Measurements from ENCODE around the gene FUT9. TPM values are rescaled to one million over a fixed set of nuclear protein-coding genes. Genes with fewer than 3 reads are reported as not detected.

Gene FUT9
- total and polyA plus RNA-seq, 2 experiments from 2014 or later, result 2.1 to 6.8 TPM

DNA sequence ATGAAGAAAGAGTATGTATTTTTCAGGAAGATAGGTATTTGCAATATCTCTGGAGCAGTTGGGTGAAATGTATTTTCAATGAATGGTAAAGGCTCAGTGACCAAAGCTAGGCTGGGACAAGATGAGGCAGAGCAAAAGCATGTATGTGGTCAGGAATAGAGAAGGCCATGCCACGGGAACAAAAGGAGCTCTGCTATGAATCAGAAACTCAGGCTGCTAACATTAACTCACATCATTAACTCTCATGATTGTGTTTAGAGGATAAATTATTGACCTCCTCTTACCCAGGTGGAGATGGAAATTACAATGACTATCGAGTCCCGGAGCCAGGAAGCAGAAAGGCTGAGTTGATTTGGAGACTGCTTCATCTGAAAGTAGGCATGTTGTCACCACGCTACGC is 220.2 kb downstream of the FUT9 start:
- Mint-ChIP-seq H3K4me3 (no peak overlapping the region), H3K27ac (no peak overlapping the region), H3K27me3 (ENCODE audit: insufficient read depth, low read depth, poor library complexity) (no peaks in the 10 kb centered on the region), H3K9me3 (no peaks in the 10 kb centered on the region), H3K4me1 (peaks cover 3% of the 10 kb centered on the region; the same call in 2 of the 3 replicates), H3K36me3 (ENCODE audit: low read depth) (no peaks in the 10 kb centered on the region)
- no peak overlapping the region for H3K27ac ChIP-seq (ENCODE audit: low read depth)
- H3F3A ChIP-seq (replicated peaks; ENCODE audit: low read depth), result no peaks in the 10 kb centered on the region
- no peaks in the 10 kb centered on the region for H3K27me3 ChIP-seq (ENCODE audit: insufficient read depth)
- DNase-seq (ENCODE audit: low spot score), result no peak
- no peaks in the 10 kb centered on the region for H3K79me2 ChIP-seq (replicated peaks; ENCODE audit: insufficient read depth)
- H2AFZ ChIP-seq, result peak overlapping the region; percentile 39; the same call in 1 of the 2 replicates
- H3K9me2 ChIP-seq (ENCODE audit: insufficient read depth), result no peaks in the 10 kb centered on the region
- H3K4me2 ChIP-seq, result no peak overlapping the region
- ATAC-seq, result no peak
- TF ChIP-seq STAT1 (IDR thresholded peaks at IDR 0.05; ENCODE audit: unreplicated experiment), result no peak
- no peak for TF ChIP-seq CREB1 (CRISPR knock-in tag; IDR thresholded peaks at IDR 0.05; ENCODE audit: low read depth)
- no peak for TF ChIP-seq EZH2 (IDR thresholded peaks at IDR 0.05; ENCODE audit: low read depth, unreplicated experiment)
- no peak for TF ChIP-seq ZNF114 (CRISPR knock-in tag; IDR thresholded peaks at IDR 0.05)
- TF ChIP-seq, protein P1, sequence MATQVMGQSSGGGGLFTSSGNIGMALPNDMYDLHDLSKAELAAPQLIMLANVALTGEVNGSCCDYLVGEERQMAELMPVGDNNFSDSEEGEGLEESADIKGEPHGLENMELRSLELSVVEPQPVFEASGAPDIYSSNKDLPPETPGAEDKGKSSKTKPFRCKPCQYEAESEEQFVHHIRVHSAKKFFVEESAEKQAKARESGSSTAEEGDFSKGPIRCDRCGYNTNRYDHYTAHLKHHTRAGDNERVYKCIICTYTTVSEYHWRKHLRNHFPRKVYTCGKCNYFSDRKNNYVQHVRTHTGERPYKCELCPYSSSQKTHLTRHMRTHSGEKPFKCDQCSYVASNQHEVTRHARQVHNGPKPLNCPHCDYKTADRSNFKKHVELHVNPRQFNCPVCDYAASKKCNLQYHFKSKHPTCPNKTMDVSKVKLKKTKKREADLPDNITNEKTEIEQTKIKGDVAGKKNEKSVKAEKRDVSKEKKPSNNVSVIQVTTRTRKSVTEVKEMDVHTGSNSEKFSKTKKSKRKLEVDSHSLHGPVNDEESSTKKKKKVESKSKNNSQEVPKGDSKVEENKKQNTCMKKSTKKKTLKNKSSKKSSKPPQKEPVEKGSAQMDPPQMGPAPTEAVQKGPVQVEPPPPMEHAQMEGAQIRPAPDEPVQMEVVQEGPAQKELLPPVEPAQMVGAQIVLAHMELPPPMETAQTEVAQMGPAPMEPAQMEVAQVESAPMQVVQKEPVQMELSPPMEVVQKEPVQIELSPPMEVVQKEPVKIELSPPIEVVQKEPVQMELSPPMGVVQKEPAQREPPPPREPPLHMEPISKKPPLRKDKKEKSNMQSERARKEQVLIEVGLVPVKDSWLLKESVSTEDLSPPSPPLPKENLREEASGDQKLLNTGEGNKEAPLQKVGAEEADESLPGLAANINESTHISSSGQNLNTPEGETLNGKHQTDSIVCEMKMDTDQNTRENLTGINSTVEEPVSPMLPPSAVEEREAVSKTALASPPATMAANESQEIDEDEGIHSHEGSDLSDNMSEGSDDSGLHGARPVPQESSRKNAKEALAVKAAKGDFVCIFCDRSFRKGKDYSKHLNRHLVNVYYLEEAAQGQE (IDR thresholded peaks at IDR 0.05; ENCODE audit: unreplicated experiment), result no peak
- TF ChIP-seq ZNF331 (CRISPR knock-in tag; IDR thresholded peaks at IDR 0.05; ENCODE audit: low read depth), result no peak
- TF ChIP-seq NANOG (IDR thresholded peaks at IDR 0.05; ENCODE audit: borderline replicate concordance), result no peak
- TF ChIP-seq, protein P2, sequence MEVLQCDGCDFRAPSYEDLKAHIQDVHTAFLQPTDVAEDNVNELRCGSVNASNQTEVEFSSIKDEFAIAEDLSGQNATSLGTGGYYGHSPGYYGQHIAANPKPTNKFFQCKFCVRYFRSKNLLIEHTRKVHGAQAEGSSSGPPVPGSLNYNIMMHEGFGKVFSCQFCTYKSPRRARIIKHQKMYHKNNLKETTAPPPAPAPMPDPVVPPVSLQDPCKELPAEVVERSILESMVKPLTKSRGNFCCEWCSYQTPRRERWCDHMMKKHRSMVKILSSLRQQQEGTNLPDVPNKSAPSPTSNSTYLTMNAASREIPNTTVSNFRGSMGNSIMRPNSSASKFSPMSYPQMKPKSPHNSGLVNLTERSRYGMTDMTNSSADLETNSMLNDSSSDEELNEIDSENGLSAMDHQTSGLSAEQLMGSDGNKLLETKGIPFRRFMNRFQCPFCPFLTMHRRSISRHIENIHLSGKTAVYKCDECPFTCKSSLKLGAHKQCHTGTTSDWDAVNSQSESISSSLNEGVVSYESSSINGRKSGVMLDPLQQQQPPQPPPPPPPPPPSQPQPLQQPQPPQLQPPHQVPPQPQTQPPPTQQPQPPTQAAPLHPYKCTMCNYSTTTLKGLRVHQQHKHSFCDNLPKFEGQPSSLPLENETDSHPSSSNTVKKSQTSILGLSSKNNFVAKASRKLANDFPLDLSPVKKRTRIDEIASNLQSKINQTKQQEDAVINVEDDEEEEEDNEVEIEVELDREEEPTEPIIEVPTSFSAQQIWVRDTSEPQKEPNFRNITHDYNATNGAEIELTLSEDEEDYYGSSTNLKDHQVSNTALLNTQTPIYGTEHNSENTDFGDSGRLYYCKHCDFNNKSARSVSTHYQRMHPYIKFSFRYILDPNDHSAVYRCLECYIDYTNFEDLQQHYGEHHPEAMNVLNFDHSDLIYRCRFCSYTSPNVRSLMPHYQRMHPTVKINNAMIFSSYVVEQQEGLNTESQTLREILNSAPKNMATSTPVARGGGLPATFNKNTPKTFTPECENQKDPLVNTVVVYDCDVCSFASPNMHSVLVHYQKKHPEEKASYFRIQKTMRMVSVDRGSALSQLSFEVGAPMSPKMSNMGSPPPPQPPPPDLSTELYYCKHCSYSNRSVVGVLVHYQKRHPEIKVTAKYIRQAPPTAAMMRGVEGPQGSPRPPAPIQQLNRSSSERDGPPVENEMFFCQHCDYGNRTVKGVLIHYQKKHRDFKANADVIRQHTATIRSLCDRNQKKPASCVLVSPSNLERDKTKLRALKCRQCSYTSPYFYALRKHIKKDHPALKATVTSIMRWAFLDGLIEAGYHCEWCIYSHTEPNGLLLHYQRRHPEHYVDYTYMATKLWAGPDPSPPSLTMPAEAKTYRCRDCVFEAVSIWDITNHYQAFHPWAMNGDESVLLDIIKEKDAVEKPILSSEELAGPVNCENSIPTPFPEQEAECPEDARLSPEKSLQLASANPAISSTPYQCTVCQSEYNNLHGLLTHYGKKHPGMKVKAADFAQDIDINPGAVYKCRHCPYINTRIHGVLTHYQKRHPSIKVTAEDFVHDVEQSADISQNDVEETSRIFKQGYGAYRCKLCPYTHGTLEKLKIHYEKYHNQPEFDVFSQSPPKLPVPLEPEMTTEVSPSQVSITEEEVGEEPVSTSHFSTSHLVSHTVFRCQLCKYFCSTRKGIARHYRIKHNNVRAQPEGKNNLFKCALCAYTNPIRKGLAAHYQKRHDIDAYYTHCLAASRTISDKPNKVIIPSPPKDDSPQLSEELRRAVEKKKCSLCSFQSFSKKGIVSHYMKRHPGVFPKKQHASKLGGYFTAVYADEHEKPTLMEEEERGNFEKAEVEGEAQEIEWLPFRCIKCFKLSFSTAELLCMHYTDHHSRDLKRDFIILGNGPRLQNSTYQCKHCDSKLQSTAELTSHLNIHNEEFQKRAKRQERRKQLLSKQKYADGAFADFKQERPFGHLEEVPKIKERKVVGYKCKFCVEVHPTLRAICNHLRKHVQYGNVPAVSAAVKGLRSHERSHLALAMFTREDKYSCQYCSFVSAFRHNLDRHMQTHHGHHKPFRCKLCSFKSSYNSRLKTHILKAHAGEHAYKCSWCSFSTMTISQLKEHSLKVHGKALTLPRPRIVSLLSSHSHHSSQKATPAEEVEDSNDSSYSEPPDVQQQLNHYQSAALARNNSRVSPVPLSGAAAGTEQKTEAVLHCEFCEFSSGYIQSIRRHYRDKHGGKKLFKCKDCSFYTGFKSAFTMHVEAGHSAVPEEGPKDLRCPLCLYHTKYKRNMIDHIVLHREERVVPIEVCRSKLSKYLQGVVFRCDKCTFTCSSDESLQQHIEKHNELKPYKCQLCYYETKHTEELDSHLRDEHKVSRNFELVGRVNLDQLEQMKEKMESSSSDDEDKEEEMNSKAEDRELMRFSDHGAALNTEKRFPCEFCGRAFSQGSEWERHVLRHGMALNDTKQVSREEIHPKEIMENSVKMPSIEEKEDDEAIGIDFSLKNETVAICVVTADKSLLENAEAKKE (CRISPR knock-in tag; IDR thresholded peaks at IDR 0.05), result no peak
- TF ChIP-seq EZH2phosphoT487 (IDR thresholded peaks at IDR 0.05; ENCODE audit: unreplicated experiment), result no peak
- TF ChIP-seq, protein P3, sequence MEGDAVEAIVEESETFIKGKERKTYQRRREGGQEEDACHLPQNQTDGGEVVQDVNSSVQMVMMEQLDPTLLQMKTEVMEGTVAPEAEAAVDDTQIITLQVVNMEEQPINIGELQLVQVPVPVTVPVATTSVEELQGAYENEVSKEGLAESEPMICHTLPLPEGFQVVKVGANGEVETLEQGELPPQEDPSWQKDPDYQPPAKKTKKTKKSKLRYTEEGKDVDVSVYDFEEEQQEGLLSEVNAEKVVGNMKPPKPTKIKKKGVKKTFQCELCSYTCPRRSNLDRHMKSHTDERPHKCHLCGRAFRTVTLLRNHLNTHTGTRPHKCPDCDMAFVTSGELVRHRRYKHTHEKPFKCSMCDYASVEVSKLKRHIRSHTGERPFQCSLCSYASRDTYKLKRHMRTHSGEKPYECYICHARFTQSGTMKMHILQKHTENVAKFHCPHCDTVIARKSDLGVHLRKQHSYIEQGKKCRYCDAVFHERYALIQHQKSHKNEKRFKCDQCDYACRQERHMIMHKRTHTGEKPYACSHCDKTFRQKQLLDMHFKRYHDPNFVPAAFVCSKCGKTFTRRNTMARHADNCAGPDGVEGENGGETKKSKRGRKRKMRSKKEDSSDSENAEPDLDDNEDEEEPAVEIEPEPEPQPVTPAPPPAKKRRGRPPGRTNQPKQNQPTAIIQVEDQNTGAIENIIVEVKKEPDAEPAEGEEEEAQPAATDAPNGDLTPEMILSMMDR (conservative IDR thresholded peaks at IDR 0.05; ENCODE audit: low read depth in 2 of 2), result no peak
- TF ChIP-seq, protein P4, sequence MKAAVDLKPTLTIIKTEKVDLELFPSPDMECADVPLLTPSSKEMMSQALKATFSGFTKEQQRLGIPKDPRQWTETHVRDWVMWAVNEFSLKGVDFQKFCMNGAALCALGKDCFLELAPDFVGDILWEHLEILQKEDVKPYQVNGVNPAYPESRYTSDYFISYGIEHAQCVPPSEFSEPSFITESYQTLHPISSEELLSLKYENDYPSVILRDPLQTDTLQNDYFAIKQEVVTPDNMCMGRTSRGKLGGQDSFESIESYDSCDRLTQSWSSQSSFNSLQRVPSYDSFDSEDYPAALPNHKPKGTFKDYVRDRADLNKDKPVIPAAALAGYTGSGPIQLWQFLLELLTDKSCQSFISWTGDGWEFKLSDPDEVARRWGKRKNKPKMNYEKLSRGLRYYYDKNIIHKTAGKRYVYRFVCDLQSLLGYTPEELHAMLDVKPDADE (IDR thresholded peaks at IDR 0.05), result no peak
- TF ChIP-seq JUNB (IDR thresholded peaks at IDR 0.05; ENCODE audit: unreplicated experiment), result no peak
- TF ChIP-seq POLR2AphosphoS5 (IDR thresholded peaks at IDR 0.05; ENCODE audit: low read depth), result no peak
- H3K4me1 ChIP-seq (ENCODE audit: insufficient read depth), result no peaks in the 10 kb centered on the region
- H4K20me1 ChIP-seq (replicated peaks; ENCODE audit: insufficient read depth), result no peaks in the 10 kb centered on the region
- H3K36me3 ChIP-seq (ENCODE audit: insufficient read depth), result no peaks in the 10 kb centered on the region
- no peak overlapping the region for H3K4me3 ChIP-seq

Measured in GM23338 (cell line).